Measurements from ENCODE around the gene RRP1B.
"Not testable (repeated sequence)": the region's sequence is repeated elsewhere in the genome, so short reads cannot be mapped to it uniquely, and the experiment has no call there.

The RRP1B gene

GRCh38 chr21:43701936-43702784 lies 42.8 kb downstream of the RRP1B start:
- no peak for DNase-seq (ENCODE audit: low read depth)

- no peak for DNase-seq (ENCODE audit: low read depth)
Observed at GRCh38 chr21:43702785-43703034, 43.4 kb downstream of the RRP1B start.

GRCh38 chr21:43703035-43703880 lies 43.9 kb downstream of the RRP1B start:
- peak; percentile 57 for DNase-seq (ENCODE audit: low read depth)

DNA sequence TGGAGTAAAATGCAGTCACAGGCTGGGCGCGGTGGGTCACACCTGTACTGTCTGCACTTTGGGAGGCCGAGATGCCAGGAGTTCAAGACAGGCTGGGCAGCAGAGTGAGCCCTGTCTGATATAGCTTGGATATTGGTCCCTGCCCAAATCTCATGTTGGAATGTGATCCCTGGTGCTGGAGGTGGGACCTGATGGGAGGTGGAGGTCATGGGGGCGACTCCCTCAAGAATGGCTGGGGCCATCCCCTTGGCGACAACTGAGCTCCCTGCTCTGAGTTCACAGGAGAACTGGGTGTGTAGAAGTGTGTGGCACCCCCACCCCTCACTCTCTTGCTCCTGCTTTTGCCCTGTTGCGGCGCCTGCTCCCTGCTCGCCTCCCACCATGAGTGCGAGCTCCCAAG lies 48.1 kb downstream of the RRP1B start:
- no peak for DNase-seq (ENCODE audit: low read depth)

GRCh38 chr21:43708745-43709381 lies 49.5 kb downstream of the RRP1B start:
- no peak for DNase-seq (ENCODE audit: low read depth)

GRCh38 chr21:43712268-43712942 lies 53.0 kb downstream of the RRP1B start:
- DNase-seq (ENCODE audit: low read depth), result no peak

DNA sequence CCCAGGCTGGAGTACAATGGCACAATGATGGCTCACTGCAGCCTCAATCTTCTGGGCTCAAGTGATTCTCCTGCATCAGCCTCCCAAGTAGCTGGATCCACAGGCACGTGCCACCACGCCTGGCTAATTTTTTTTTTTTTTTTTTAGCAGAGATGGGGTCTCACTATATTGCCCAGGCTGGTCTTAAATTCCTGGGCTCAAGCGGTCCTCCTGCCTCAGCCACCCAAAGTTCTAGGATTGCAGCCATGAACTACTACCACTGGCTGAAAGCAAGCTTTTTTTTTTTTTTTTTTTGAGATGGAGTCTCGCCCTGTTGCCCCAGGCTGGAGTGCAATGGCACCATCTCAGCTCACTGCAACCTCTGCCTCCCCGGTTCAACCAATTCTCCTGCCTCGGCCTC lies 53.8 kb downstream of the RRP1B start:
- DNase-seq (ENCODE audit: low read depth), result not testable (repeated sequence)

GRCh38 chr21:43716376-43717165 lies 57.2 kb downstream of the RRP1B start:
- DNase-seq (ENCODE audit: low read depth), result no peak

DNA sequence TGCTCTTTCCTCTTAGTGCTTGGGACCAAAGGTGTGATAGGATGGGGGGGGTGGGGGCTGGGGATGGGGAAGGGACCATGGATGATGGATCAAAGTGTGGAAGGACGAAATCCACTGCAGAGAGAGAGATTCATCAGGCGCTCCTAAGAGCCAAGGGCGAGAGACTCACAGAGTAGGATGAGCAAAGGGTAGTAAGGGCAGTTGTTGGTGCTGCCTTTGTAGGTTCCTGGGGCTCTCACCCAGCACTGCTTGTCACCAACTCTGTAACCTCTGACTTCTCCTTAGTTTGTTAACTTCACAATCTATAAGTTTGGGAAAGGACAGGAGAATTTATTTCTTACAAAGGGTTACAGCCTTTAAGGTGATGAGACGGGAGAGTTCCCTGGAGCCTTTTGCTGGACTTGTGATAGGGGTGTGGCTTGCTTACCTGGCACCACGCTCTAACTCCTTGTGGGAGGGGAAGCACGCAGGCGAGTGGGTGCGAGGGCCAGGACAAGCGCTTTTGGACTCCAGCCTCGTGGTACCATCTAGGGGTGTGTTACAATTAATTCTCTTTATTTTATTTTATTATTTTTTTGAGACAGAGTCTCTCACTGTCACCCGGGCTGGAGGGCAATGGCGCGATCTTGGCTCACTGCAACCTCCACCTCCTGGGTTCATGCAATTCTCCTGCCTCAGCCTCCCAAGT lies 58.0 kb downstream of the RRP1B start:
- no peak for DNase-seq (ENCODE audit: low read depth)

DNA sequence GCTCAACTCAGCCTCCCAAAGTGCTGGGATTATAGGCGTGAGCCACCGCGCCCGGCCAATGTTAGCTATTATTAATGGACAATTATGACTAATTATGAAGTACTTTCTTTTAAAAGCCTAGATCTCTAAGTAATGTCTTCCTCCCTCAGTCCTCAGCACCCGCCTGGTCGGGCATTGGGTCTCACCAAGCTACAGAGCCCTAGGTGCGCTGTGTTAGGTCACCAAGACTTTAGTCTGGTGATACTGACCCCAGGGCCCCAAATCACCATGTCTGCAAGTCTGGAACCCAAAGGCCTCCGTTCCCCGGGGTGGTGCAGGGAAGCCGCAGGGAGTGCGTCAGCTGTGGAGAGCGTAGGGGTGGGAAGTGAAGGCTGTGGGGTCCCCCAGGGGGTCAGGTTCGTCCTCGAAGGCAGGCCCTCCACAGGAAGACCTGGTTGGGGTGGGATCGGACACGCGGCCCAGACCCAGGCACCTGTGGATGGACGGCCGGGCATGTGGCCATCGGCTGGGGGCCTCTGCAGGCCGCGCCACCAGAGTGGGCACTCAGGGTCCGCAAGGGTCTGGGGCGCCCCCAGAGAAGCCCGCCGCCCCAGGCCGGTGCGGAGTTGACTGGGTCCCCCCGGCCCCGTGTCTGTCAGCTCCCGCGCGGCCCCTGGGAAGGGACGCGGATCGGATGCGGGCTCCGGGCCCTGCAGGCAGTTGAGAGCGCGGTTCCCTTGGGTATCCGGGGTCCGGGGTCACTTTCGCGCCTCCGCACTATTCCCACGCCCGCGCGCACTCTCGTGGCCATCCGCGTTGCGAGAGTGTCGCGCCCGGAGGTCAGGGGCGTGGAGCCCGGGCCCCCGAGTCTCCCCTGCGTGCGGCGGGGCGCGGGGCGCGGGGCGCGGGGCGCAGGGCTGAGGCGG lies 58.9 kb downstream of the RRP1B start:
- DNase-seq (ENCODE audit: low read depth), result no peak

GRCh38 chr21:43718872-43719747 lies 59.8 kb downstream of the RRP1B start, which contains the start of gene PDXK:
TSS of gene PDXK (plus strand) at chr21:43719129. CDS start at chr21:43719295, 166 bp downstream.
- DNase-seq (ENCODE audit: low read depth), result peak; percentile 67

DNA sequence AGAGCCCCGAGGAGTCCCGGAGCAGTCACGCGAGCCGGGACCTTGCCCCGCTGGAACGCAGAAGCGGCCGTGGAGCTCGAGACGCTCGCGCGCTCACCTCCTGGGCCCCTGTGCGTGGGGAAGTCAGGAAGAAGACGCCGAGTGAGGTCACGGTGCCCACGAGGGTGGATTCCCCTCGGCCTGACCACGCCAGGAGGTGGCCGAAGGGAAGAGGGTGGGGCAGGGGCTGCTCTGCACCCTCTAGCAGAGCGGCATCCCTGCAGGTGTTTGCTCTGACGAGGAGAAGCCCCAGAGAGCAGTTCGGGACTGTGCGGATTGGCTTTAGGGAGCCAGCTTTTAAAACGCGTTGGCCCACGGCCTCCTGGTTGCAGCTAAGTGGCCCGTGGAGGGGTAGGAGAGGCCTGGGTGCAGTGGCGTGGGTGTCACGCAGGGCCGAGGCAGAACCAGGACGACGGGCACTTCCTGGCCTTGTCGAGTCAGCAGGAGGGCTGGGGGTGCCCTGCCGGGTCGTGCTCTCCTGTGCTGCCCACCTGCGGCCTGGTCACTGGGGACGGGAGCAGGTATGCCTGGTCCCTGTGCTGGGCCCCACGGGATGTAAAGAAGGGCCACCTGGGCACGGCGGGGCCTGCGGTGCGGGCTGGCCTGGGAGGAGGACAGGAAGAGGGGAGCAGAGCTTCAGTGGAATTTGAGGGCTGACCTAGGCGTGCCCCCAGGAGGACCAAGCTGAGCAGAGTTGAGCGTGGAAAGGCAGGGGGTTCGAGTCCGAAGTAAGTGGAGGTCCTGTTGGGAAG lies 60.6 kb downstream of the RRP1B start:
- DNase-seq (ENCODE audit: low read depth), result no peak

GRCh38 chr21:43720539-43721166 lies 61.3 kb downstream of the RRP1B start:
- DNase-seq (ENCODE audit: low read depth), result no peak

- DNase-seq (ENCODE audit: low read depth), result no peak
Observed at GRCh38 chr21:43721206-43721605, 61.8 kb downstream of the RRP1B start.

- no peak for DNase-seq (ENCODE audit: low read depth)
Observed at GRCh38 chr21:43721939-43722338, 62.6 kb downstream of the RRP1B start.

DNA sequence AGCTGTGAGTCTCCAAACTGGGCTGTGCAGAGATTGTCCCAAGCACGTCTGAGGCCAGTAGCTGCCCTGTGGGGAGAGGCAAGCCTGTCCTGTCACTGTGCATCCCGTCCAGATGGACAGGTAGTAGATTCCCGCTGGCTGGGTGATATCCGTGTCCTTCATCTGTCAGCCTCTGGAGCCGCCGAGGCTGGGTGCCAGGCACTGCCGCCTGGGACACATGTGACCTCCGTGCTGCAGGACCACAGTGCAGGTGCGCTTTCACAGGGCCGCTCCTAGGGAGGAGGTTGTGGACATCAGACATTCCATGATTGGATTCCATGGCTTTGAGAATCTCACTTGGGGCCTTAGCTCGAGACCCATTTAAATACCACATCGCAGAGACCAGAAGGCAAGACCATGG lies 64.3 kb downstream of the RRP1B start:
- no peak for DNase-seq (ENCODE audit: low read depth)

Measured in stromal cell of bone marrow (primary cell).